NCI-H2227 treated with DMSO at 0.1 percent for 48 hours (cell line): ENCODE measurements around the gene ZSCAN5C.
A peak's percentile ranks its signal among the peaks of the same experiment; 100 is the strongest.
"Not testable (repeated sequence)": the region's sequence is repeated elsewhere in the genome, so short reads cannot be mapped to it uniquely, and the experiment has no call there.

Experiments used
- DNase-seq: peaks from one replicate; lab custom pipeline; 2025; lab: John Stamatoyannopoulos, UW

ZSCAN5C gene

DNA sequence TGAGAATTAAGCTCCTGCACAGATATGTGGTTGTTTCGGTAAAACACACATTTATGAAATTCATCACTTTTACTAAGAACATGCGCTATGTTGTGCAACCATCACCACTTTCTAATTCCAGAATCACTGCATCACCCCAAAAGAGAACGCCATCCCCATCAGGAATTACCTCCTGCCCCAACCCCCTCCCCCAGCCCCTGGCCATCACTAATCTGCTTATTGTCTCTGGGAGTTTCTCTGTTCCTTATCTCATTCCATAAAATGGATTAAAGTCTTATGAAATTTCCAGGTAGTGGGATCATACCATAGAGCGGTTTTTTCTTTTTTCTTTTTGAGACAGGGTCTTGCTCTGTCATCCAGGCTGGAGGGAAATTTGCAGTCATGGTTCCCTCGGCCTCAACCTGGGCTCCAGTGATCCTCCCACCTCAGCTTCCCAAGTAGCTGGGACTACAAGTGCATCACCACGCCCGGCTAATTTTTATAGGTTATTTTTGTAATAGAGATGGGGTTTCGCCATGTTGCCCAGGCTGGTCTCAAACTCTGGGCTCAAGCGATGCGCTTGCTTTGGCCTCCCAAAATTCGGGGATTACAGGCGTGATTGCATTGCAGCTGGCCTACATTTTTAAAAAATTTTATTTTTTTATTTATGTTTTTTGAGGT, 8.0 kb upstream of the ZSCAN5C start:
- DNase-seq = no peak

DNA sequence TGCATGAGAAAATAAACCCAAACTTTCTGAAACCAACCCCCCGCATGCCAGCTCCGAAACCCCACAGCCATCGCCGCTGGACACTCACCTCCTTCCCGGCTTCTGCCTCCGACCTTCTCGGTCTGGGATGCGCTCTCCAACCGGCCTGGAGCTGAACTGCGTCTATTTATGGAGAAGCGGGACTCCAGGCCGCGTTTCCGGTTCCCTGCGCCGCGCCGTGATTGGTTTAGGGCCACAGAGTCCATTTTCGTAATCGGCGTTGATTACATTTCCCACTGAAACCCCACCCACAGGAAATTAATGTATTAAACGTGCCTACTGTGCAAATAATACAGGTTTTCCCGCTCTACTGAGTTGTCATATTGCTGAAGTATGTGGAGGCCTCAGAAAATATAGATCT, 4.4 kb upstream of the ZSCAN5C start, which contains the start of gene ZSCAN5B:
Gene ZSCAN5B, minus strand, starts transcription at position 138 of the 400 bp plus-strand sequence. CDS start 4,731 bp downstream, outside the sequence.
- not testable (repeated sequence) for DNase-seq

DNA sequence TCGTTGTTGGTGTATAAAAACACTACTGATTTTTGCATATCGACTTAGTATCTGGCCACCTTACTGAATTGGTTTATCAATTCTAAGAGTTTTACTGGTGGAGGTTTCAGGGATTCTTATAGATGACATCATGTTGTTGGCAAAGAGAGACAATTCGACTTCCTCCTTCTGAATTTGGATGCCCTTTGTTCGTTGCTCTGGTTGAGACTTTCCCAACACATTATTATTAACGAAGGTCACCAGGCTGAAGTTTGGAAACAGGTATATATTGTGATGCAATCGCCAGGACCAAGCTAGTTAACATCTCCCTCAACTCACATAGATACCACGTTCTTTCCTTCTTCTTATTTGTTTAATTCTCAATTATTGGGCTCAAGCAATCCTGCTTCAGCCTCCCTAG, 2.4 kb upstream of the ZSCAN5C start:
- no peak for DNase-seq

DNA sequence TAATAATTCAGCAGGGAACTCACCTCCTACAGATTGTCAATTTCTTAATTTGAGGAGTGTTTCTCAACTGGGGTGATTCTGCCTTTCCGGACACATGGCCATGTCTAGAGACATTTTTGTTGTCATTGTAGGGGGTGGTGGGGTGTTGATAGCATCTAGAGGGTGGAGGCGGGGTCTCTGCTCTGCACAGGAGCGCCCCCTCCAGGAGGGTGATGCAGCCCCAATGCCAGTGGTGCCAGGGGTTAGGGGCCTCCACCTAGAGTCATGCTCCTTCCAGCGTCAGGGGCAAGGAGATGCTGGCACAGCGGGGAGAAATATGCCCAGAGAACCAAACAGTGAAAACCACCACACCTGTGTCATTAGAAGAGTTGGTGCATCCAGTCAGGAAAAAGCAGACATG, 5.5 kb downstream of the ZSCAN5C start:
- DNase-seq = not testable (repeated sequence)

DNA sequence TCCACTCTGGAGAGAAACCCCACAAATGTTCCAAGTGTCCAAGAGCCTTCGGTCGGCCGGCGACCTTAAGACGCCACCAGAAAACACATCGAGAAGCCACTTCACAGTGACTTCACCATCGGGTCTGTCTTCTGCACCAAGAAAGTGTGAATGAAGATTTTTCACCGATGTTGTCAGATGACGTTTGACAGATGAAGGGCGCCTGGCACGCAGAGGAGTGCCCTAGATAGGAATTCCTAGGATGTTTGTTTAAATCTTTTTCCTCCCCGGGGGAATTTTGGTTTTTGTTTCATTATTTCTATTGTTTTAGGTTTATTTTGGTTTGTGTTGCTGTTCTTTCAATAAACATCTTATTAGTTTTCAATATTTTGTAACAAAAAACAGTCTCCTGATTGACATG, 7.0 kb downstream of the ZSCAN5C start:
- no peak for DNase-seq

DNA sequence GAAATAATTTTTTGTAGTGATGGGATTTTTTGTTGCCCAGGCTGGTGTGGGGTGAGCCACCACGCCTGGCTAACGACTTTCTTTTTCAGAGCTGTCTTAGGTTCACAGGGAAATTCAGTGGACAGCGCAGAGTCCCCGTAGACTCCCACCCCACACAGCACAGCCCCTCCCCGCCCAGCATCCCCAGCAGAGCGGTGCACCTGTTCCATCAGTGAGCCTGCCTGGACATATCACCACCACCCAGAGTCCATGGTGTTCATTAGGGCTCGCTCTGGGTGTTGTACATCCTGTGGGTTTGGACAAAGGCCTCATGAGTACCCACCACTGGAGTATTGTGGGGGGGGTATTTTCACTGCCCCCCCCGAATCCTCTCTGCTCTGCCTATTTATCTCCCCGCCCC, 8.0 kb downstream of the ZSCAN5C start:
- not testable (repeated sequence) for DNase-seq

DNA sequence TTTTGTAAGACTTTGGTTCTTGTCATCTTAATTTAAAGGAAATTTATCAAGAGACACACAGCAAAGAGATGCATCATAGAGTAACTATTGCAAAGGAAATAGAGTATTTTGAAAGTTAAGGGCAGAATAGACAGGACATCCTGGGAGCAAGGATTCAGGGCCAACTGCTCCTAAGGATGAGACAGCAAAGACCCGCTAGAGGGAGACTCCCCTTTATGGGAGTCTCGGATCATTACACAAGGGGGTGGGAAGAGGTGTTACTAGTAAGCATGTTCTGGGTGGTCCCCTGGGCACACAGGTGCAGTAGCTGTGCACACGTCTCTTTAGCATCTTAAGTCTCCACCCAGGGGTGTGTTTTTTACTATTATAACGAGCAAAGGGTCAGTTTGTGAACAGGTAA, 9.6 kb downstream of the ZSCAN5C start:
- no peak for DNase-seq

DNA sequence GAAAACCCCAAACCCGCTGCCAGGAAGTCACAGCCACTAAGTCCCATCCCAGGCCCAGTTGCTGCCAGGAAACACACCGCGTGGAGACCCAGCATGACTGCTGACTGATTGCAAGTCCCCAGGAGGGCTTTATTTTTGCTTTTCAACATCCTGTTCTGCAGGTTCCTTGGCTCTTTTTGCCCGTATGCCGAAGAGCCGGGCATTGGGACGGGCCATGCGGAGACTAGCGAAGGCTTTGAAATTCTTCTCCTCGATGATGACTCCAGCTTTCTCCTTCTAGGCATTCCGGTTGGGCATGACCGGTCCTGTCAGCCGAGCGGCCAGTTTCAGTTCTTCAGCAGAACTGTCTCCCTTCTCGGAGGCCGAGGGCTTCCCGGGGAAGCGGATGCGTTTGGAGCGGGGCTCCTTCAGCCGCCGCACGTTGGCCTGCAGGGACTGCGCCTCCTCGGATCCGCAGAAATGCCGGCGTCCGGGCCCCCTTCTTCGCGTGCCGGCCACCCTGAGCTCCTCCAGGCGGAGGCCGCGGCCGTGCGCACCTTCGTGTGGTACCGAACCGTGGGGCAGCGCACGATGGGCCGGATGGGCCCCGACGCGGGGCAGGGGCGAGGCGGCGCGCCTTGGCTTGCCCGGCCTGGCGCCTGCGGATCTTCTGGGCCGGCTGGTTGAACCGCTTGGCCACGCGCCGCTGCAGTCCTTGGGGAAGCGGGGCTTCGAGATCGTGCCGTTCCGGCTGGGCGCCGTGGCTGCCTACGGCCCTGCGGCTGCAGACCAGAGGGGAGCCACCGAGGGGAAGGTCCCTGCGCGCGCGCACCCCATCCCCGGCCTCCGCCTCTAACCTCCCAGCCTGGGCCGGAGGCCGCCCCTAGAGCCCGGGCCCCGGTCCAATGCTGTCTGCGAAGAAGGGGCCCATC, 15.2 kb downstream of the ZSCAN5C start:
- no peak for DNase-seq

DNA sequence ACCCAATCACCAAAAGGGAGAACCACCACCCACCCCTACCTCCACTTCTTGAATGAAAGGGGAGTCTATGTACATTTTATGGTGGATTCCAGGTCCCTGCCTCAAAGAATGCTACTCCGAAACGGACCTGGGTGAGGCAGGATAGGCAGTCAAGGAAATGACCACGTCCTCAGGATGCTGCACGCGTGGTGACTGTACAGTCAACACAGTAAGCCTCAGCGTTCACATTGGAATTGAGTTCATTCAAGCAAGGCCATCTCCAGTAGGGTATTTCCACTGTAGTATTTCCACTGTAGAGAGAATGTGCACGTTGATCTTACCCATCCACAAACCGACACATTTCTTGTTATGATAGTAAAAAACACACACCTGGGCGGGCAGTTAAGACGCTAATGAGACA, 16.9 kb downstream of the ZSCAN5C start:
- no peak for DNase-seq

DNA sequence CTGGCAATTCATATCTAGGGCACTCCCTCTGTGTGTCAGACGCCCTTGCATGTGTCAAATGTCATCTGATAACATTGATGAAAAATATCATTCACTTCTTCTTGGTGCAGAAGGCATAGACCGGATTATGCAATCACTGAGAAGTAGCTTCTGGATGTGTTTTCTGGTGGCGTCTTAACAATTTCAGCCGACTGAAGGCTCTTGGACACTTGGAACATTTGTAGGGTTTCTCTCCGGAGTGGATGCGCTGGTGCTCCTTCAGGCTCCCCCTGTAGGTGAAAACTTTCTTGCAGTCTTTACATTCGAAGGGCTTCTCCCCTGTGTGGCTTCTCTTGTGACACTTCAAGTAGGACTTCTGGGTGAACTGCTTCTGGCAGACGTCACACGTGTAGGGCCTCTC, 19.4 kb downstream of the ZSCAN5C start:
- not testable (repeated sequence) for DNase-seq

DNA sequence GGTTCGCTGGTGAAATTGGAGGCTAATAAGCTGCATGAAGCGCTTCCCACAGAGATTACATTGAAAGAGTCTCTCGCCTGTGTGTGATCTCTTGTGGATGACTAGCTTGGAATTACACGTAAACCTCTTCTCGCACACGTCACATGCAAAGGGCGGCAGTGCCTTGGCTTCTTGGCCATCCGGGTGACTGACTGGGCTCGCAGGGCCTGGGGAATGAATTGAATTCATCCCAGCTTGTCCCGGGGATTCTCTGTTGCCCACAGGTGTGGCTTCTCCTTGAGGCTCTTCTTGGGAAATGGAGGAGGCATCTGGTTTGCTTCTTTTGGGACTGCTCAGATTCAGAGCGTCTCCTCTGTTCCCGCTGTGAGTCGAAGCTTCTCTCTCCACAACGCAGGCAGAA, 19.8 kb downstream of the ZSCAN5C start:
- no peak for DNase-seq

DNA sequence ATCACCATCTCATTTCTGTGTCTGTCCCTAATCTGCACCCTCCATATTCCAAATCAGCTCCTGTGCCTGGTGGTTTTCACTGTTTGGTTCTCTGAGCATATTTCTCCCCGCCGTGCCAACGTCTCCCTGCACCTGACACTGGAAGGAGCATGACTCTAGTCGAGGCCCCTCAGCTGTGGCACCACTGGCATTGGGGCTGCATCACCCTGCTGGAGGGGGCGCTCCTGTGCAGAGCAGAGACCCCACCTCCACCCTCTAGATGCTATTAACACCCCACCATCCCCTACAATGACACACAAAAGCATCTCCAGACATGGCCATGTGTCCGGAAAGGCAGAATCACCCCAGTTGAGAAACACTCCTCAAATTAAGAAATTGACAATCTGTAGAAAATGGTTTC, 20.8 kb downstream of the ZSCAN5C start:
- DNase-seq = no peak

DNA sequence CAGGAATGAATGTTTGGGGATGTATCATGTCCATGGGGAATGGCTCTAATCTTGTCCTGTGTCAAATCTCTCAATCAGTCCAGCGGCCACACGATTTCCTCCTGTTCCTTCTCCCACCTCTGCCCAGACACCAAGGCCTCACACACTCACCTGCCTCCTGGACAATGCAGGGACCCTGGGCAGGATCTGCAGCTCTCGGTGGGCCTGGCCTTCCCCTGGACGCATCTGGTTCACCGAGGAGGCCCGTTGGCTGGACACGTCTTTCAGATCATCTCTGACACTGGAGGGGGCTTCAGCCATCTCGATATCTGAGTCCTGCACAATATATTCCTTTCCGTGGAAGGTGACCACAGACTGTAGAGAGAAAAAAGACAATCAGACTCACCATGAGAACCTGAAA, 21.4 kb downstream of the ZSCAN5C start:
- DNase-seq = no peak

DNA sequence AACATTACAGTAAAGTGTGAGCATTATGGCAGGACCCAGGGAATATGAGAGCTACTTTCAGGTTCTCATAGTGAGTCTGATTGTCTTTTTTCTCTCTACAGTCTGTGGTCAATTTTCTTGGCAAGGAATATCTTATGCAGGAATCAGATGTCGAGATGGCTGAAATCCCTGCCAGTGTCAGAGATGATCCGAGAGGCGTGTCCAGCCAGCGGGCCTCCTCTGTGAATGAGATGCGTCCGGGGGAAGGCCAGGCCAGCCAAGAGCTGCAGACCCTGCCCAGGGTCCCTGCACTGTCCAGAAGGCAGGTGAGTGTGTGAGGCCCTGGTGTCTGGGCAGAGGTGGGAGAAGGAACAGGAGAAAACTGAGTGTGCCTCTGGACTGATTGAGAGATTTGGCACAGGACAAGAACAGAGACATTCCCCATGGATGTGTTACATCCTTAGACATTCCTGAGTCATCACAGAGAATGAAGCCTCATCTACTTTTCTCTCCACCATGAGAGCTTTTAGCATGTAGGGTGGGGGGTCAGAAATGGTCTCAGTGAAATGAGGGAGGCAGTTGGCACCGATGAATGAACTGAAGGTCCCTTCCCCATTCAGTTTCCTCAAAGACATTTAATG, 43.2 kb downstream of the ZSCAN5C start:
- no peak for DNase-seq

DNA sequence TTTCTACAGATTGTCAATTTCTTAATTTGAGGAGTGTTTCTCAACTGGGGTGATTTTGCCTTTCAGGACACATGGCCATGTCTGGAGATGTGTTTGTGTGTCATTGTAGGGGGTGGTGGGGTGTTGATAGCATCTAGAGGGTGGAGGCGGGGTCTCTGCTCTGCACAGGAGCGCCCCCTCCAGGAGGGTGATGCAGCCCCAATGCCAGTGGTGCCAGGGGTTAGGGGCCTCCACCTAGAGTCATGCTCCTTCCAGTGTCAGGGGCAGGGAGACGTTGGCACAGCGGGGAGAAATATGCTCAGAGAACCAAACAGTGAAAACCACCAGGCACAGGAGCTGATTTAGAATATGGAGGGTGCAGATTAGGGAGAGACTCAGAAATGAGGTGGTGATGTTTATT, 43.7 kb downstream of the ZSCAN5C start:
- not testable (repeated sequence) for DNase-seq

DNA sequence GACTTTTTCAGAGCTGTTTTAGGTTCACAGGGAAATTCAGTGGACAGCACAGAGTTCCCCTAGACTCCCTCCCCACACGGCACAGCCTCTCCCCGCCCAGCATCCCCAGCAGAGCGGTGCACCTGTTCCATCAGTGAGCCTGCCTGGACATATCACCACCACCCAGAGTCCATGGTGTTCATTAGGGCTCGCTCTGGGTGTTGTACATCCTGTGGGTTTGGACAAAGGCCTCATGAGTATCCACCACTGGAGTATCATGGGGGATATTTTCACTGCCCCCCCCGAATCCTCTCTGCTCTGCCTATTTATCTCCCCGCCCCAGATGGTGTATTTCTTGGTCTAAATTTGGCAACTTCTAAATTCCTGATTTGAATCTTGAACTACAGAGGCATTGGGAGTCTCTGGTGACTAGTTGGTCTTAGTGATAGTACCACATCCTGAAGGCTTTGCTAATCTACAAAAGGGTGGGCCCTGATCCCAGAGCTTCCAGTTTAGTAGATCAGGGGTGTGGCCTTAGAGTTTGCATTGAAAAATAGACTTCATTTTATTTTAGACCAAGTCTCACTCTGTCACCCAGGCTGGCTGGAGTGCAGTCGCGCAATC, 46.8 kb downstream of the ZSCAN5C start:
- not testable (repeated sequence) for DNase-seq

DNA sequence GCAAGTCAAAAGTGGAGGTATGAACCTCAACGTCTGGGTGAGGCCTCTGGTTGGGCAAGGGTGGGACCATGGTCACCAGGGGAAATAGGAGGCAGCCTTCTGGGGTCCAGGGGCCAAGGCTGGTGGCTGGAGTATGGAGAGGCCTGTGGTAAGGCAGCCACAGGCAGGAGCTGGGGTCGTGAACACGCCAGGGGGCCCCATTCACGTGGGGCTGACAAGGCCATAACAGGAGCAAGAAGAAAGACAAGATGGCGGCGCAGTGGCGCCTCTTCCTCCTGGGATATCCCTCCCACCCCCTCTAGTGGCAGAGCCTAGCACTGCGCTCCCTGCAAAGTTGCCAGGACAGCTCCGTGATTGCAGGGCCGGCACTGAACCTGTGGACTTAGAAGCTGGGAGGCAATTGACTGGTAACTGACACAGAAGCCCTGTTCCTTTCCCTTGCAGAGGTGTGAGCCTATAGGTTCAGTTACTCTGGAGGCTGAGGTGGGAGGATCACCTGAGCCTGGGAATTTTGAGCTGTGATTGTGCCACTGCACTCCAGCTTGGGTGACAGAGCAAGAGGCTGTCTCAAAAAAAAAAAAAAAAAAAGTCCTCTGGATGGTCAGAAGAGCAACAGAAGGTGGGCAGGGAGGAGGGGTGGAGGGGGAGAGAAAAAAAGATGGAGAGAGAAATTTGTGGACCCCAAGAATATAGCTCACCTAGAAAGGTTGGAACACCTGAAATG, 50.8 kb downstream of the ZSCAN5C start:
- peak; percentile 70 for DNase-seq

DNA sequence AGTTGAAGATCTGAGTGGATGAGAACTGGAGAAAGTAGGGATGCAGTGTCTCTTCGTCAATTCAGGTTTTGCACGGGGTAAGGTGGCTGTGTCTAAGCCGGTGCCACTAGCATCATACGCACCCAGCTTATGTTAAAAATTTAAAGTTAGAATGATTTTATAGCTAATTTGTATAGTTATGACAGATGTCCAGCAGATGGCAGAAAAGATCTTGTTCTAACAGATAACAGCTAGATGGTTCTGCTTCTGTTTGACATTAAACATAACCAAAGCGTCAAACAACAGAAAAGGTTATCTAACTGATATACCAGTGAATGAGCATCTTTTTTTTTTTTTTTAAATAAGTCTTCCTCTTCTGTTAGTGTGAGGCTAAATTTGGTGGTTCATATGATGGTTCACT, 51.7 kb downstream of the ZSCAN5C start:
- peak; percentile 60 for DNase-seq

DNA sequence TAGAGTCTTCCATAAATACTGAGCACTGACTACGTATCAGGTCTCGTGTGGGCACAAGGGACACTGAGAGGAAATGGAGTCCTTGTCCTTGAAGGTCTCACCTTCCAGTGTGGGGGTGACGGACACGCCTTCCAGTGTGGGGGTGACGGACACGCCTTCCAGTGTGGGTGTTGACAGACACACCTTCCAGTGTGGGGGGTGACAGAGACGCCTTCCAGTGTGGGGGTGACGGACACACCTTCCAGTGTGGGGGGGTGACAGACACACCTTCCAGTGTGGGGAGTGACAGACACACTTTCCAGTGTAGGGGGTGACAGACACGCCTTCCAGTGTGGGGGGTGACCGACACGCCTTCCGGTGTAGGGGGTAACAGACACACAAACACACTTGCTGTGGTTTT, 56.2 kb downstream of the ZSCAN5C start:
- DNase-seq = no peak
